GM21515 (cell line): Measurements from ENCODE around the gene DCAF4.

Experiments used
- ATAC-seq: cut with Tn5 transposase; IDR thresholded peaks from one replicate; pipeline ENCODE4 v1.9.1; 2021; ENCODE audit not compliant: unreplicated experiment

Gene DCAF4

GRCh38 chr14:72926292-72927028 lies at the start of gene DCAF4:
DCAF4 (plus strand) TSS chr14:72926464; CDS start chr14:72937979, 11,515 bp downstream.
- peak; percentile 94 for ATAC-seq

- no peak for ATAC-seq
These were observed 49.6 kb upstream of the DCAF4 start for GRCh38 chr14:72876710-72877063.

GRCh38 chr14:72878746-72879145 lies 47.5 kb upstream of the DCAF4 start:
- no peak for ATAC-seq

- no peak for ATAC-seq
These were observed 46.8 kb upstream of the DCAF4 start for GRCh38 chr14:72879431-72879830.

GRCh38 chr14:72880164-72880563 lies 46.1 kb upstream of the DCAF4 start:
- no peak for ATAC-seq

GRCh38 chr14:72880820-72881219 lies 45.4 kb upstream of the DCAF4 start:
- no peak for ATAC-seq

- ATAC-seq = no peak
These were observed 44.7 kb upstream of the DCAF4 start for GRCh38 chr14:72881543-72881942.

- no peak for ATAC-seq
These were observed 44.2 kb upstream of the DCAF4 start for GRCh38 chr14:72882047-72882446.

GRCh38 chr14:72882463-72882862 lies 43.8 kb upstream of the DCAF4 start:
- ATAC-seq = no peak

- no peak for ATAC-seq
These were observed 43.2 kb upstream of the DCAF4 start for GRCh38 chr14:72883109-72883508.

- no peak for ATAC-seq
These were observed 42.3 kb upstream of the DCAF4 start for GRCh38 chr14:72883961-72884360.

GRCh38 chr14:72884386-72884785 lies 41.9 kb upstream of the DCAF4 start:
- ATAC-seq = no peak

GRCh38 chr14:72887514-72887913 lies 38.8 kb upstream of the DCAF4 start:
- ATAC-seq = no peak

- no peak for ATAC-seq
These were observed 38.1 kb upstream of the DCAF4 start for GRCh38 chr14:72888192-72888591.

GRCh38 chr14:72888636-72889201 lies 37.5 kb upstream of the DCAF4 start:
- no peak for ATAC-seq

- ATAC-seq = no peak
These were observed 36.9 kb upstream of the DCAF4 start for GRCh38 chr14:72889366-72889765.

- ATAC-seq = no peak
These were observed 34.6 kb upstream of the DCAF4 start for GRCh38 chr14:72891666-72892102.

- ATAC-seq = no peak
These were observed 34.0 kb upstream of the DCAF4 start for GRCh38 chr14:72892103-72892878.

- peak; percentile 23 for ATAC-seq
These were observed 33.2 kb upstream of the DCAF4 start for GRCh38 chr14:72892879-72893635.

- peak; percentile 93 for ATAC-seq
These were observed 32.5 kb upstream of the DCAF4 start, which contains the start of gene DPF3 for GRCh38 chr14:72893636-72894322. DPF3 (minus strand) TSS chr14:72894101; CDS start chr14:72894088, 13 bp downstream.

GRCh38 chr14:72894323-72894622 lies 32.0 kb upstream of the DCAF4 start:
- no peak for ATAC-seq
